HG03378 (cell line): ENCODE data around the gene SPSB3.

Experiments
- ATAC-seq: cut with Tn5 transposase; IDR thresholded peaks from one replicate; pipeline ENCODE4 v1.9.1; 2021; ENCODE audit warnings: mild to moderate bottlenecking, moderate library complexity; ENCODE audit not compliant: unreplicated experiment

The SPSB3 gene

DNA sequence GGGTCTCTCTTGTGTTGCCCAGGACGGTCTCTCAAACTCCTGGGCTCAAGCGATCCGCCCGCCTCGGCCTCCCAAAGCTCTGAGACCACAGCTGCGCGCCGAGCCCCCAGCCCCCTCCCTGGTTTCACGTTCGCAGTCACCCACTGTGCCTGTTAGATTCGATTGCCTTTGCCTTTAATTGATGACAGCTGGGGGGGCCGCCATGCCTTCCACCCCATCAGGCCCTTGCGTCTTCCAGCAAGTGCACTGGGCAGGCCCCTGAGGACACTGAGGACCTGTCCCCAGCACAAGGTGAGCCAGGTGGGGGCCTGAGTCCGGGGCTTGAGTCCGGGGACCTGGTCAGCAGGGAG, 7.9 kb upstream of the SPSB3 start:
- ATAC-seq = no peak

DNA sequence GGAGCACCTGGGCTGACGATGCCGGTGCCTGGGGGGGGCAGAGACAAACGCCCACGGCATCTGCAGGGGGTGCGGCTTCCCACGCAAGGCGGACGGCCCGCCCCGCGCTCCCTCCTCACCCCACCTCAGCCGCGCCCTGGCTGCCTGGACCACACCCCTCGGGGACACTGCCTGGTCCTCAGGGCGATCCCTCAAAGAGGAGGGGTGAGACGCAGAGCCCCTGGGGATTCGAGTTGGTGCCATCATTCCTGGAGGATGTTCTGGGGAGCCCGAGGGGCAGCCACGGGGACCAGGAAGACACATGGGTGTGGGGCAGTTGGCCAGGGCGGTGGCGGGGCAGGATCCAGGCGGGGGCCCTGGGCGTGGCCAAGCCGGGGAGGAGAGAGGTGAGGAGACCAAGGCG, 7.3 kb upstream of the SPSB3 start:
- no peak for ATAC-seq

DNA sequence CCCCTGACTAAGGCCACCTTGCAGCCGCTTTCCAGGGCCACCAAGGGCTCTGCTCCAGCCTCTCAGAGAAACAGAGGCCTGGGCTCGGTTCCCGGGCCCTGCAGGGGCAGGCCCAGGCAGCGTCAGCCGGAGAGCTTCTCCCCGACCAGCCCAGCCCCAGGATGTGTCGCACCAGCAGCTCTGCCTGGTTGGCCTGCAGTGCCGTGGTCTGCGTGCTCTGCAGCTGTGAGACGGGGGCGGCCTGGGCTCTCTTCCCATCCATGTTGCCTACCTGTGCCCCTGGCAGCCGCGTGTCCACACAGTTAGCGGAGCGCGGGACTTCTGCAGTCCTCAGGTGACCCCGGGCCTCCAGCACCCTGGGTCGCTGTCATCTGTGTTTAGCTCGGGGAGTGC, 6.3 kb upstream of the SPSB3 start:
- ATAC-seq = no peak

DNA sequence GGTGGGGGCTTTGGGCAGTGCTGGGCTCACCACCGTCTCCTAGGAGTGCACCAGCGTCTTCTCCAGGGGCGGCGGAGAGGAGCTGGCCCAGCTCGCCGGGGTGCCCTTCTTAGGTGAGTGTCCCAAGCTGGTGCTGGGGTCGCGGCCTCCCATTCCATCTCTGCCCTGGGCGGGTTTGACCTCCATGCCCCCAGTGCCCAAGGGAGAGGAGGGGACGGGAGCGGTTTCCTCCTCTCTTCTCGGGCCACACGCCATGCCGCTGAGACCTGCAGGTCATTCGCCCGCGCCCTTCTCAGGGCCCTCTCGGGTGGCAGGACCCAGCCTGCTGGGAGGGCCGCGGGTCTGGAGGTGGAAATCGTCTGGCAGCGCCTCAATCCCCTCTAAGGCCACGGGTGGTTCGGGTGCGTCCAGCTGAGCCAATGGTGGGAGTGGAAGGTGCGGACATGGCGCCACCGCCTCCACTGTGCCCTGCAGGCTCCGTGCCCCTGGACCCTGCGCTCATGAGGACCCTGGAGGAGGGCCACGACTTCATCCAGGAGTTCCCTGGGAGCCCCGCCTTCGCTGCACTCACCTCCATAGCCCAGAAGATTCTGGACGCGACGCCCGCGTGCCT, 5.8 kb upstream of the SPSB3 start:
- ATAC-seq = no peak

DNA sequence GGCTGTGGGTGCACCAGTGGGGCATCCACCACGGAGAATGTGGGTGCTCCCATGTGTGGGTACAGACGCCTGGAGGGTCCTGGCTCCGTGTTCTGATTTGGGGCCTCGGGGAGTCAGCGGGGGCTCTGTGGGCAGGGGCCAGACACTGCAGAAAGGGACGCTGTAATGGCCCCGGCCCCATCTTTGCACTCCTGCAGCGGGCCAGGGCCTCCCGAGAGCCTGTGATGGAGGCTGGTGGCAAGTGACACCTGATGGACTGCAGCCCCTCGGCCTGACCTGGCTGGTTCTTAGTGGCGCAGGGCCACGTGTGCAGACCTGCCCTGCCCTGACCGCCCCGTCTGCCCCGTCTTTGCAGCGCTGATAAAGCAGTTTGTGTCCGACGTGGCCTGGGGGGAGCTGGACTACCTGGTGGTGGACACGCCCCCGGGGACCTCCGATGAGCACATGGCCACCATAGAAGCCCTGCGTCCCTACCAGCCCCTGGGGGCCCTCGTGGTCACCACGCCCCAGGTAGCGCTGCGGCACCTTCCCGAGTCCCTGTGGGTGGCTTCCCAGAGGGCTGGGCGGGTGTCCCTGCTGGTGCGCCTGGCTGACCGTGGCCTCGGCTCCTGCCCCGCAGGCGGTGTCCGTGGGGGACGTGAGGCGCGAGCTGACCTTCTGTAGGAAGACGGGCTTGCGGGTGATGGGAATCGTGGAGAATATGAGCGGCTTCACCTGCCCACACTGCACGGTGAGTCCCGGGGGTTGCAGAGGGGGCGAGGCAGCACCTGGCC, 5.1 kb upstream of the SPSB3 start:
- ATAC-seq = no peak

DNA sequence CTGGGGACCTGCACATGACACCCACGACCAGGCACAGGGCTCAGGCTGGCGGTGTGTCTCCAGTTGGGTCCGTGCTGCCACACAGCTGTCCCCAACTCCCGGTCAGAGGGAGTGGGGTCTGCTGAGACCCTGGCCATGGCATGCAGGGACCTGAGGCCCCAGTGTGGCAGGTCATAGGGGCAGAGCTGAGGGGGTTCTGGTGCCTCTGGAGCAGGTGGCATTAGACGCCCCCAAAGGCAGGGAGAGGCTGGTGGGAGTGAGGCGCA, 4.6 kb upstream of the SPSB3 start:
- no peak for ATAC-seq

DNA sequence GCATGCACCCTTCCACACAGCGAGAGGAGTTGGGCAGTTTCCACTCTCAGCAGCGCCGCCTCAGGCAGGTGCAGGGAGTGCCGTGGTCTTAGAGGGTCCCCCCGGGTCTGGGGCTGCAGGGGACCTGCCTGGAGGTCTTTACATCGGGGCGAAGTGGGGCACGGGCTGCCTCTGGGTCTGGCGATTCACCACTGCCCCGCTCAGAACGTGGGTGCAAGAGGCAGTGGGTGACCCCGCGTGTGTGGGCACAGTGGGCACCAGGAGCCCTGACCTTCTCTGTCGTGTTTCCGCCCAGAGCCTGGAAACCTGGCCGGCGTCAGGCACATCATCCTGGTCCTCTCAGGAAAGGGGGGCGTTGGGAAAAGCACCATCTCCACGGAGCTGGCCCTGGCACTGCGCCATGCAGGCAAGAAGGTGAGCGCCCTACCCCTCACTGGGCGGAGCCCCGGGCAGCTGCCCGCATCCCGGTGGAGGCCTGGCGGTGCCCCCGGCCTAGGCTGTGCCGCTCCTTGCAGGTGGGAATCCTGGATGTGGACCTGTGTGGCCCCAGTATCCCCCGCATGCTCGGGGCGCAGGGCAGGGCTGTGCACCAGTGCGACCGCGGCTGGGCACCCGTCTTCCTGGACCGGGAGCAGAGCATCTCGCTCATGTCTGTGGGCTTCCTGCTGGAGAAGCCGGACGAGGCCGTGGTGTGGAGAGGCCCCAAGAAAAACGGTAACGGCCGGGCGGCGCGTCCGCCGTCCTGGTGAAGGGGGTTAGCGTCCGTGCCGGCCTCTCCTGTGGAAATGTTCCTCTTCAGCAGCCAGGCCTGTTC, 4.1 kb upstream of the SPSB3 start:
- no peak for ATAC-seq

DNA sequence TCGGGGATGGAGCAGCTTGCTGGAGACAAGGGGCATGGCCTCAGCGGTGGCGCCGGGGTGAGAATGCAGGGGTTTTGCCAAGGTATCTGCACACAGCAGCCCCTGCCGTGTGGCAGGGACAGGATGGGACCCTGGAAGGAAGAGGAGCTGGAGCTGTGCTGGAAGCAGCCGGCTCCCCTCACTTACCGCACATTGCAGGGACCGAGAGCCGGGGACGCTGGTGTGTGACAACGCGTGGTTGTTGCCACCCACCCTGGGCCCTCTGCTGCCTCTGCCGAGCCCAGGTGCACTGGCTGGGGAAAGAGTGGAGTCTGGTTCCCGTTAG, 3.4 kb upstream of the SPSB3 start:
- ATAC-seq = no peak

DNA sequence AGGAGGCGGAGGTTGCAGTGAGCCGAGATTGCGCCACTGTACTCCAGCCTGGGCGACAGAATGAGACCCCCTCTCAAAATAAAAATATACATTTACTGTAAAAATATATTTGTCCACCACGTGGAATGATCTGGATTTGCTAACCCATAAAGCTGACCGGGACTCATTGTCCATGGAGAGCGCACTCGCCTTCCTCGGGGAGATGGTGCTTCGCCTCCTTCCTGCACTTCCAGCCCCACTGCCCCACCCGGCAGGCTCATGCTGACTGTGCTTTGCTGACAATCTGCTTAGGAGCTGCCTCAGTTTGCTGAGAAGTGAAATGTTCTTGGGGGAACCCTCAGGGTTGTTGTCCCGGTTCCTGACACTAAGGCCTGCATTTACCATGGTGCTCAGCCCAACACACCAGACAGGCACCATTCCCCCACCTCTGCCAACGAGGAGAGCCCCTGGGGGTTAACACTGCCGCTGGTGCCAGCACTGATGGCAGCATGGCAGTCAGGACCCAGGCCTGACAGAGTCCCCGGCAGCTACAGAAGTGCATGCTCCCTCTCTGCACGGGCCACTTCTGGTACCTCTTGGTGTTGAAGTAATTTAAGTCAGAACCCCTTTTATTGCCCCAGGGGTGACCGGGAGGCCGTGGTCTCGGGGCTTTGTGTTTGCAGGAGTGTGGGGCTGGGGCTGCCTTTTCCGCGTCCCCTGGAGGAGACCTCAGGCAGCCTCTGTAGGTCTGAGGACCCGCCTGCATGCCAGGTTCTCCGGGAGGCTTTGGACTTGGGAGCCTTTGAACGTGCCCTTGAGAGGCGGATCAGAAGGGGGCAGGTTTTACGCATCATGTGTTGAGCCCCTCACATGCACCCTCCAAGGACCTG, 2.8 kb upstream of the SPSB3 start:
- no peak for ATAC-seq

DNA sequence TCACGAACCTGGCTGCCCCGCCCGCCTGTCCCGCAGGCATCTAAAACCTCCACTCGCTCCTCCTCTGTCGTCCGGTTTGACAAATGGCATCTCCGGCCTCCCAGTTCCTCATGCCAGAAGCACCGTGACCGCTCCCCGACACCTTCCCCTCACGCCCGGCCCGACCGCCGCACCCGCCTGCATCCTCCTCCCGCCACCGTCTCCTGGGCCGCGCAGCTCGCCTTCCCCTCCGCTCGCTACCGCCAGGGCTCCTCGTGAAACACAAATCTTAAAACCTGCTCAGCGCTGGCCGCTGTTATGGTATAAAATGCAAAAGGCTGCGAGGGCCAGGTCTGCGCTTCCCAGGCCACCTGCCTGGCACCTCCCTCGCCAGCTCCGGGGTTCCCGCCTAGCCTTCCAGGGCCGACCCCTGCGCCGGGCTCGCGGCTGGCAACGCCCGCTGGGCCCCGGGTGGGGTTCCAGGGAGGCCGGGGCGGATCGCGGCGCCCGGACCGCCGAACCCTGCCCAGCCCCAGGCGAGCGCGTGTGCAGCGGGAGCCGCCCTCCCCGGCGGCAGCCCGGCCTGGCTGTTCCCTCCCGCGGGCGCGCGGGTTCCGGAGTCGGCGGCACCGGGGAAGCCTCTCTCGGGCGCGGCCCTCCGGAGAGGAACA, 488 bp downstream of the SPSB3 start:
- ATAC-seq = no peak

DNA sequence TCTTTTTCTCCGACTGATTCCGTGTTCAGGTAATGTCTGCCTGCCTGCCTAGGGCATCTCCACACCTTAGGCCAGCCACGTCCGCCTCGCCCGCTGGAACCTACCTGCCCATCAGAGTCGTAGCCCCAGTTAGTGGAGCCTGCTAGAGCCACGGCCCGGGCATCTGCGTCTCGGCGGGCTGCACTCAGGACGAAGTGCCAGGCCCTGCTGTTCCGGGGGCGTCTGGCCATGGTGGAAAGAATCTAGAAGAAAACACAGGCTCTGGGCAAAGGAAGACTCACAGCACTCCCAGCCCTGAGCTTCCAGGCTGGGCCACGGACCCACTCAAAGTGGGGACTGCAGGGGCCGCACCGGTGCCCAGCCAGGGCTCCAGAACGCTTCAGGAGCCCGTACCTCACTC, 1.1 kb downstream of the SPSB3 start:
- ATAC-seq = no peak

DNA sequence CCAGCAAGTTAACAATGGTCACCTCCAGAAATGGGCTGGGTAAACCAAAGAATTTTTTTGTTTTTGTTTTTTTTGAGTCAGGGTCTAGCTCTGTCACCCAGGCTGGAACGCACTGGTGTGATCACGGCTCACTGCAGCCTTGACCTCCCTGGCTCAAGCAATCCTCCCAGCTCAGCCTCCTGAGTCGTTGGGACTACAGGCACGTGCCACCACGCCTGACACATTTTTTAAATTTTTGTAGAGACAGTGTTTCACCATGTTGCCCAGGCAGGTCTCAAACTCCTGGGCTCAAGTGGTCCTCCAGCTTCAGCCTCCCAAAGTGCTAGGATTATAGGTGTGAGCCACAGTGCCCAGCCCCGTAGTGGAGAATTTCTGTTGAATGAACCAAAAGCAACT, 1.7 kb downstream of the SPSB3 start:
- ATAC-seq = no peak

DNA sequence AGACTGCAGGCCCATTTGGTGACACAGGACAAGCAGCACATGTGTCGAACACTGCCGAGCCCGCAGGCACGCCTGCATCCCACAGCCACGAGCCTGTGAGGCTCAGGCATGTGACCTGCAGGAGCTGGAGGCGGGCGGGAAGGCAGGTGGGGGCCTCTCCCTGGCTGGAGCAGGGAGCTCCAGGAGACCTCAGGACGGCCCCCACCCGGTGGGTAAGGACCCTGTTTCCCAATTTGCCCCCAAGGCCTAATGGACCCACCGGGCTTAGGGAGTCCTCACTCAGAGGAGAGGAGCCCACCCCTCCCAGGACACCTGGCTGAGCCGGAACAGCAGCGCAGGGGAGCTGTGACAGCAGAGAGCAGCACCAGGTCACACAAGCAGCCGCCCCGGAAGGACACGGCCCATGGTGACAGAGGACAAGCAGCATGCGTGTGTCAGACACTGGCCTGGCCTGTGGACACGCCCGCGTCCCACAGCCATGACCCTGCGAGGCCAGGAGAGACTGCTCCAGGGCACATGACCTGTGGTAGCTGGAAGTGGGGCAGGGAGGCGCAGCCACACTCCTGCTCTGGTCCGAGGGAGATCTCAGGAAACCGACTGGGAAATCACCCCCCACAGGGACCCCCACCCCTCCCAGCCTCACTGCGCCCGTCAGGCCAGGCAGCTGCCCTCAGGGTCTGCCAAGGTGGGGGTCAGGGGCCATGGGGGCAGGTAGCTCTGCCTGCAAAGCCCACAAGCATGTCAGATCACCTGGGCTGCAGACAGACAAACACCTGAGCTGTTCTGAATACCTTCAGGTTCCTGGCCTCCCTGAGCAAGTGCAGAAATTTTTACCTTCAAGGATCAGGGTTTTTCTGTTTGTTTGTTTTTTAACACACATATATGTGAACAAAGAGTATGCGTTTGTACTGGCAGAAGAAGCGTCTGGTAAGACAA, 2.4 kb downstream of the SPSB3 start:
- no peak for ATAC-seq

DNA sequence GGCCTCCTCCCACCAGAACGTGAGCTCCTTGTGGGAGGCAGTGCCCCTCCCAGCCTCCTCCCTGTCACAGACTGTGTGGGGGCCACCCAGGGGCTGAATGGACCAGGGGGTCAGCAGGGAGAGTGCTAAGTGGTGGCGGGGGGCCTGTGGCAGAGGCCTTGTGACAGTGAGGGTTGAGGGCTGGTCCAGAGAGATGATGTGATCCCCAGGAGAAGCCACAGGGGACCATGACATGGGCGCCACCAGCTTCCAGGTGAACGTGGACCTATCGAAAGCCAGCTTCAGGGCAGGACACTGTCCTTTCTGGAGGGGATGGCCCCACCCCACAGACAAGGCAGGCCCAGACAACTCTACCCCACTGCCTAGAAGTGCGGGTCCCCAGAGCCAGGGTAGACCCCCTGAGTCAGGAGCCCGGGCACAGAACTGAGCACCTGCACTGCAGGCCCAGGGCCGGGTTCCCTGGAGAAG, 3.1 kb downstream of the SPSB3 start:
- ATAC-seq = no peak

DNA sequence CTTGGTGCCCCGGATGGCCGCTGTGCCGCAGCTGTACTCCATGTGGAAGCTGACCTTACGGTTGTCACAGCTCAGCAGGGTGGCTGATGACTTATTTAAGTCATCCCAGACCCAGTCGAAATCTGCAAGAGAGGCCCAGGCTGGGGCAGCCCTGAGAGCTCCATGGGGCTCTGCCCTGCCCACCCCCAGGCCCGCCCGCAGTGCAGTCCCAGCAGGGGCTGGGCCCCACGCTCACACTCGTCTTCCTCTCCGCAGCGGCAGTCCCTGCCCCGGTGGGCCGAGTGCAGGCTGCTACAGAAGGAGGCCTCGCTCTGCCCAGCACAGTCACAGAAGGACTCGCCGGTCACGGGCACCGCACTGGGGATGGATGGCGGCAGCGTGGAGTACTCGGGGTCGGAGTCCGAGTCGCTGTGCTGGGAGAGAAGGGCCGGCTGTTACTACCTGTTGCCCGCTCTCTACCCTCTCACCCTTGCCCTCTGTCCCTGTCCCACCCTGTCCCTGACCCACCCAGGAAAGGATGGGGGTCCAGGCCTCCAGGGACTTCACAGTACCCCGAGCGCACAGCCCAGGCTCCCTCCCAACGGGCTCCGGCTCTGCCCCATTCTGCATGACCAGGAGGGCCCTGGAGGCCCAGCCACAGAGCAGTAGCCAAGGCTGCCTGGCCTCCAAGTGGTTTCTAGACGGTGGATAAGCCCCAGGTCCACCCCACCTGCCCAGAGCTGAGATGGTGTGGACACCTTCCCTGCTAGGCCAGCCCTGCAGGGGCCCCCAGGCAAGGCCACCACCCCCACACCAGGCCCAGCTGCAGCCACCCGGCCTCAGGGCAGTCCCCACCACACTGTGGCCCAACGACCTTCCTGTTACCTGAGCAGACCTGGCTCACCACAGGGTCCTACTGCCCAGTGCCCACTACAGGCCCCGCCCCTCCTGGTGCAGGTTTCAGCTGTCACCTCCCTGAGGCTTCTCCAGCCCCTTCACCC, 3.9 kb downstream of the SPSB3 start:
- no peak for ATAC-seq

DNA sequence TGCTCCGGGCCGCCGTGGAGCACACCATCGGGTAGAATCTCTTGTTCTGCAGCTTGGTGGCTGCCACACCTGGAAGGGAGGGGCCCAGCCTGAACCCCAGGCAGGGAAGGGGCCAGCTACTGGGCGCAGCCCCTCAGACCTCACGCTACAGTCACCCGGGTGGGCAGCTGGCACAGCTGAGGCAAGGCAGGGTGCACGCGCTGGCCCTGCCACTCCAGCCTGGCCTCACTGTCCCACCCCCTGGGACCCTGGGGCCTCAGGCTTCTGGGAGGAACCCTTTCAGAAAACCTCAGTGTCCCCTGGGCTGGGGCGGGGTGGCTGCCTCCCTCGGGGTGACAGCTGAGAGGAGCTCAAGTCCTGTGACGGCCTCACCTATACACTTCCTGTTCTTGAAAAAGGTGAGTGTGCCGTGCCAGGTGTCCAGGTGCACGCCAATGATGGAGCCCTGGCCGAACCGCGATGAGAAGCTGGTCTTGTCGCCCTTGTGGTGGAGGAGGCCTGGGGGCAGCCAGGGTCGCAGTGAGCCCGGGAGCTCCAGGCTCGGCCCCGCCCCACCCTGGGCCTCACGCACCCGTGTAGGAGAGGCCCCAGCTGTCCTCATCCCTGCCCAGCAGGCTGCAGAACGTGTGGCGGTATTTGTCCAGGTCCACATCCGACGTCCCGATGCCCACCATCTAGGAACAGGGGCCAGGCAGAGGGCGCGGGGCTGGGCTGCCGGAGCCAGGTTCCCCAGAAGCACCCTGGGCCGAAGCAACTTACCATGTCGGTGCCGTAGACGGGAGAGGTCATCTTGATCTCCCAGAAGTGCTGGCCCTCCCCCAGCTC, 4.8 kb downstream of the SPSB3 start:
- no peak for ATAC-seq

DNA sequence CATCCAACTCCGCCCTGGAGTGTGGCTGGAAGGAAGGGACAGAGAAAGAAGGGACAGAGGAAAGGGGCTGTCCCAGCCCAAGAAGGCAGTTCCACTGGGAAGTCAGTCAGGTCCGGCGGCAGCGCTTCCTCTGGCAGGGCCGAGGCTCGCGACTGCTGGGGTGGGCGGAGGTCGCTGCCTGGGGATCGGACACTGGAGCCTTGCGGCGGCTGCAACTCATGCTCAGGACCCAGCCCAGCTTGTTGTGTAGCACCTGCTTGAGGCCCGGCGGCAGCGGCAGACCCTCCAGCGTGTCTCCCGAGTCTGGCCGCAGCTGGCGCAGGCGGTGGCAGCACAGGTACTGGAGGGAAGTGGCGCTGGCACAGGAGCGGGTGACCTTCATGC, 5.4 kb downstream of the SPSB3 start:
- no peak for ATAC-seq

DNA sequence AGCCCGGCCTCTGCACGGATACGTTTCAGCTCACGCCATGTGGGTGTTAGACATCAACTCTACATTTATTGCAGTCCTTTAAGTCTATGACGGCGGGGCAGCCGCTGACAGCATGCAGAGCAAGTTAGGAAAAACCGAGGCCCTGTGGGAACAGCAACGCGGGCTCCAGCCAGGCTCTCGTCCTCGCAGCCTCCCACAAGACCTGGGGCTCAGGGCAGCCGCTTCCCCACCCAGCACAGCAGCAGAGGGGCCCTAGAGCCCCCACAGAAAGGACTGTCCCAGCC, 5.8 kb downstream of the SPSB3 start:
- no peak for ATAC-seq
